Nephron (organoid): ENCODE data around the gene UBR2.

Experiments
- H3K27ac Mint-ChIP-seq, 3 experiments: 2 replicates each; pipeline ENCODE4 v1.8.0; 2020; ENCODE audit warnings: mixed read lengths in 3 of 3, mild to moderate bottlenecking in 2 of 3, moderate library complexity in 1 of 3
- H3K27me3 Mint-ChIP-seq: 2 replicates; pipeline ENCODE4 v1.8.0; 2021; ENCODE audit warnings: low read depth, mild to moderate bottlenecking, moderate library complexity, mixed read lengths
- H3K36me3 Mint-ChIP-seq: 2 replicates; pipeline ENCODE4 v1.8.0; 2020; ENCODE audit warnings: low read depth, mixed read lengths
- H3K4me1 Mint-ChIP-seq: 2 replicates; pipeline ENCODE4 v1.8.0; 2020; ENCODE audit warnings: mixed read lengths
- H3K4me3 Mint-ChIP-seq, 3 experiments: 2 replicates each; pipeline ENCODE4 v1.8.0; 2020; ENCODE audit warnings: mild to moderate bottlenecking in 3 of 3, mixed read lengths in 3 of 3, moderate library complexity in 2 of 3
- H3K9me3 Mint-ChIP-seq: 2 replicates; pipeline ENCODE4 v1.8.0; 2020; ENCODE audit warnings: mixed read lengths
- TF ChIP-seq, protein P1 (sequence below), 3 experiments: fragments of 200-600 bp; sonication (generic); IDR thresholded peaks; one replicate each; pipeline ENCODE4 v1.5.0; 2021; ENCODE audit warnings: antibody characterized with exemption in 3 of 3; ENCODE audit not compliant: unreplicated experiment in 3 of 3

UBR2 gene

GRCh38 chr6:42522942-42523814 lies 40.7 kb upstream of the UBR2 start:
- no peaks in the 10 kb centered on the region for H3K27me3 Mint-ChIP-seq
- H3K4me1 Mint-ChIP-seq, result no peaks in the 10 kb centered on the region
- no peak overlapping the region for H3K27ac Mint-ChIP-seq
- TF ChIP-seq, protein P1, sequence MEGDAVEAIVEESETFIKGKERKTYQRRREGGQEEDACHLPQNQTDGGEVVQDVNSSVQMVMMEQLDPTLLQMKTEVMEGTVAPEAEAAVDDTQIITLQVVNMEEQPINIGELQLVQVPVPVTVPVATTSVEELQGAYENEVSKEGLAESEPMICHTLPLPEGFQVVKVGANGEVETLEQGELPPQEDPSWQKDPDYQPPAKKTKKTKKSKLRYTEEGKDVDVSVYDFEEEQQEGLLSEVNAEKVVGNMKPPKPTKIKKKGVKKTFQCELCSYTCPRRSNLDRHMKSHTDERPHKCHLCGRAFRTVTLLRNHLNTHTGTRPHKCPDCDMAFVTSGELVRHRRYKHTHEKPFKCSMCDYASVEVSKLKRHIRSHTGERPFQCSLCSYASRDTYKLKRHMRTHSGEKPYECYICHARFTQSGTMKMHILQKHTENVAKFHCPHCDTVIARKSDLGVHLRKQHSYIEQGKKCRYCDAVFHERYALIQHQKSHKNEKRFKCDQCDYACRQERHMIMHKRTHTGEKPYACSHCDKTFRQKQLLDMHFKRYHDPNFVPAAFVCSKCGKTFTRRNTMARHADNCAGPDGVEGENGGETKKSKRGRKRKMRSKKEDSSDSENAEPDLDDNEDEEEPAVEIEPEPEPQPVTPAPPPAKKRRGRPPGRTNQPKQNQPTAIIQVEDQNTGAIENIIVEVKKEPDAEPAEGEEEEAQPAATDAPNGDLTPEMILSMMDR (IDR thresholded peaks at IDR 0.05; ENCODE audit: unreplicated experiment in 3 of 3), result no peak
- no peak overlapping the region for H3K4me3 Mint-ChIP-seq
- H3K36me3 Mint-ChIP-seq, result no peaks in the 10 kb centered on the region
- H3K9me3 Mint-ChIP-seq, result peaks cover 6% of the 10 kb centered on the region

- no peaks in the 10 kb centered on the region for H3K4me1 Mint-ChIP-seq
- peaks cover 3% of the 10 kb centered on the region for H3K27me3 Mint-ChIP-seq
- H3K36me3 Mint-ChIP-seq, result no peaks in the 10 kb centered on the region
- no peak overlapping the region for H3K4me3 Mint-ChIP-seq
- TF ChIP-seq, protein P1 (IDR thresholded peaks at IDR 0.05; ENCODE audit: unreplicated experiment in 3 of 3), result no peak
- H3K27ac Mint-ChIP-seq, result no peak overlapping the region
- H3K9me3 Mint-ChIP-seq, result peaks cover 1% of the 10 kb centered on the region
Measured at GRCh38 chr6:42525206-42525605, 38.6 kb upstream of the UBR2 start.

- no peak overlapping the region for H3K27ac Mint-ChIP-seq
- no peaks in the 10 kb centered on the region for H3K9me3 Mint-ChIP-seq
- H3K36me3 Mint-ChIP-seq, result no peaks in the 10 kb centered on the region
- TF ChIP-seq, protein P1 (IDR thresholded peaks at IDR 0.05; ENCODE audit: unreplicated experiment in 3 of 3), result no peak
- peaks cover 3% of the 10 kb centered on the region for H3K27me3 Mint-ChIP-seq
- H3K4me1 Mint-ChIP-seq, result no peaks in the 10 kb centered on the region
- no peak overlapping the region for H3K4me3 Mint-ChIP-seq
Measured at GRCh38 chr6:42526616-42527015, 37.2 kb upstream of the UBR2 start.

- Mint-ChIP-seq H3K9me3 (no peaks in the 10 kb centered on the region), H3K27me3 (peaks cover 3% of the 10 kb centered on the region), H3K27ac (no peak overlapping the region), H3K36me3 (no peaks in the 10 kb centered on the region), H3K4me1 (no peaks in the 10 kb centered on the region), H3K4me3 (no peak overlapping the region)
- TF ChIP-seq, protein P1 (IDR thresholded peaks at IDR 0.05; ENCODE audit: unreplicated experiment in 3 of 3), result no peak
Measured at GRCh38 chr6:42527204-42527603, 36.6 kb upstream of the UBR2 start.

GRCh38 chr6:42530296-42530695 lies 33.5 kb upstream of the UBR2 start:
- H3K36me3 Mint-ChIP-seq, result no peaks in the 10 kb centered on the region
- TF ChIP-seq, protein P1 (IDR thresholded peaks at IDR 0.05; ENCODE audit: unreplicated experiment in 3 of 3), result no peak

DNA sequence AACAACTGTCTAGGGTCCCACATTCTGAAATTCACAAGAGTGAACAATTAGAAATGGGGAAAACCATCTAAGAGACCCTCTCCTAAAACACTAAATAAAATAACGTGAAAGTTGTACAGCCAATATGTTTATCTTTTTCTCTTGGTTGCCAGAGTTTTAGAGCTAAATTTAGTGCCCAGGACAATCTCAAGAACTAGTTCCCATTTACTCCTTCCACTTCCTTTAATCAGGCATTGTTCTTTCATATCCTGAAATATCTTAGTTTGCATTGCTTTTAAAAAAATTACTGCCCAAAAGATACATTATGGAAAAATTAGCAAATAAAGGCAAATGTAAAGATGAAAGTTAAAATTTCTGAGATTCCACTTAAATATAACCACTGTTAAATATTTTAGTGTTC lies 33.1 kb upstream of the UBR2 start:
- Mint-ChIP-seq H3K9me3 (no peaks in the 10 kb centered on the region), H3K27ac (peak overlapping the region in 1 of 3 experiments; percentile 9), H3K4me3 (no peak overlapping the region), H3K4me1 (no peaks in the 10 kb centered on the region), H3K27me3 (peaks cover 4% of the 10 kb centered on the region), H3K36me3 (no peaks in the 10 kb centered on the region)
- TF ChIP-seq, protein P1 (IDR thresholded peaks at IDR 0.05; ENCODE audit: unreplicated experiment in 3 of 3), result no peak

More at GRCh38 chr6:42530296-42530695, 33.5 kb upstream of the UBR2 start:
- Mint-ChIP-seq H3K4me3 (no peak overlapping the region), H3K27ac (no peak overlapping the region), H3K4me1 (no peaks in the 10 kb centered on the region), H3K9me3 (no peaks in the 10 kb centered on the region), H3K27me3 (peaks cover 3% of the 10 kb centered on the region)
